GM20000 (cell line): ENCODE results near the gene BCL7C.

Experiments used
- DNase-seq: peaks from one replicate; pipeline ENCODE4 v3.0.0; 2012; ENCODE audit warnings: low spot score
- CTCF ChIP-seq: IDR thresholded peaks from 2 replicates; pipeline ENCODE4 v1.5.1; 2012; ENCODE audit warnings: mild to moderate bottlenecking, control low read depth; ENCODE audit errors: extremely low read depth, missing control alignments

BCL7C gene

GRCh38 chr16:30838876-30839471 lies 54.9 kb downstream of the BCL7C start:
- no peak for TF ChIP-seq CTCF
- DNase-seq, result no peak

- TF ChIP-seq CTCF, result no peak
- no peak for DNase-seq
Measured at GRCh38 chr16:30837904-30838303, 56.0 kb downstream of the BCL7C start.
